OCI-LY3 (cell line): Measurements from ENCODE around the gene TNPO1.
A peak's percentile ranks its signal among the peaks of the same experiment; 100 is the strongest.

Source experiments
- H2AFZ ChIP-seq: fragments of 200-600, 300-600 bp; shearing (Covaris generic); 2 replicates; pipeline ENCODE4 v1.6.0; 2014; ENCODE audit warnings: antibody characterized with exemption, low read depth, low read length
- H3K27ac ChIP-seq: fragments of 200-600, 300-600 bp; sonication (generic); 2 replicates; pipeline ENCODE4 v1.5.1; 2014; ENCODE audit warnings: mild to moderate bottlenecking, low read length, moderate library complexity, mixed read lengths
- H3K27me3 ChIP-seq: fragments of 200-600, 300-600 bp; sonication (generic); 2 replicates; pipeline ENCODE4 v1.6.1; 2014; ENCODE audit warnings: low read depth, low read length, mixed read lengths
- H3K36me3 ChIP-seq: fragments of 200-600, 300-600 bp; sonication (generic); replicated peaks from 2 replicates; pipeline ENCODE3; 2014; ENCODE audit warnings: low read depth, low read length, mixed read lengths
- H3K4me1 ChIP-seq: fragments of 300-600, 200-600 bp; sonication (generic); 2 replicates; pipeline ENCODE4 v1.6.1; 2014; ENCODE audit warnings: low read length, mixed read lengths
- H3K4me2 ChIP-seq: fragments of 200-600, 300-600 bp; sonication (generic); 2 replicates; pipeline ENCODE4 v1.6.1; 2014; ENCODE audit warnings: low read length, mixed read lengths
- H3K4me3 ChIP-seq: fragments of 300-600, 200-600 bp; sonication (generic); 2 replicates; pipeline ENCODE4 v1.5.1; 2014; ENCODE audit warnings: antibody characterized with exemption, mild to moderate bottlenecking, low read length, moderate library complexity
- H3K79me2 ChIP-seq: fragments of 300-600, 200-600 bp; shearing (Covaris generic); 2 replicates; pipeline ENCODE4 v1.6.1; 2014; ENCODE audit warnings: mild to moderate bottlenecking, low read length, mixed read lengths
- H3K9ac ChIP-seq: fragments of 300-600, 200-600 bp; shearing (Covaris generic); 2 replicates; pipeline ENCODE4 v1.6.0; 2014; ENCODE audit warnings: mild to moderate bottlenecking, low read length, moderate library complexity
- H3K9me3 ChIP-seq: fragments of 200-600, 300-600 bp; shearing (Covaris generic); 2 replicates; pipeline ENCODE4 v1.6.1; 2014; ENCODE audit warnings: low read length, mixed read lengths; ENCODE audit not compliant: insufficient read depth
- H4K20me1 ChIP-seq: fragments of 200-600, 300-600 bp; sonication (generic); 2 replicates; pipeline ENCODE4 v1.6.1; 2016; ENCODE audit warnings: low read length, mixed read lengths; ENCODE audit not compliant: insufficient read depth
- CTCF ChIP-seq: fragments of 200-600, 300-600 bp; sonication (generic); IDR thresholded peaks from 2 replicates; pipeline ENCODE4 v1.5.1; 2014; ENCODE audit warnings: antibody characterized with exemption, low read length, low read depth
- EZH2phosphoT487 ChIP-seq: fragments of 200-600 bp; shearing (Covaris generic); IDR thresholded peaks from 2 replicates; pipeline ENCODE4 v1.6.1; 2018; ENCODE audit warnings: antibody characterized with exemption, mixed run types, low read depth

The TNPO1 gene

GRCh38 chr5:72816284-72817075 is at the start of gene TNPO1:
Gene TNPO1 (plus strand): TSS chr5:72816661. CDS start chr5:72816738, 77 bp downstream.
- peak within 1 kb of the TSS; percentile 76 for H3K27ac ChIP-seq
- no peaks in the 10 kb centered on the region for H3K27me3 ChIP-seq
- H4K20me1 ChIP-seq, result no peaks in the 10 kb centered on the region
- TF ChIP-seq EZH2phosphoT487 (no peak), CTCF (no peak)
- H3K4me1 ChIP-seq, result peaks cover 24% of the 10 kb centered on the region
- H3K79me2 ChIP-seq, result peaks cover 30% of the 10 kb centered on the region
- H3K4me3 ChIP-seq, result peak within 1 kb of the TSS; percentile 92
- H3K9ac ChIP-seq, result peak within 1 kb of the TSS; percentile 73
- H3K9me3 ChIP-seq, result no peaks in the 10 kb centered on the region
- peak within 1 kb of the TSS; percentile 94 for H2AFZ ChIP-seq
- H3K36me3 ChIP-seq, result no peaks in the 10 kb centered on the region
- peak within 1 kb of the TSS; percentile 91 for H3K4me2 ChIP-seq

DNA sequence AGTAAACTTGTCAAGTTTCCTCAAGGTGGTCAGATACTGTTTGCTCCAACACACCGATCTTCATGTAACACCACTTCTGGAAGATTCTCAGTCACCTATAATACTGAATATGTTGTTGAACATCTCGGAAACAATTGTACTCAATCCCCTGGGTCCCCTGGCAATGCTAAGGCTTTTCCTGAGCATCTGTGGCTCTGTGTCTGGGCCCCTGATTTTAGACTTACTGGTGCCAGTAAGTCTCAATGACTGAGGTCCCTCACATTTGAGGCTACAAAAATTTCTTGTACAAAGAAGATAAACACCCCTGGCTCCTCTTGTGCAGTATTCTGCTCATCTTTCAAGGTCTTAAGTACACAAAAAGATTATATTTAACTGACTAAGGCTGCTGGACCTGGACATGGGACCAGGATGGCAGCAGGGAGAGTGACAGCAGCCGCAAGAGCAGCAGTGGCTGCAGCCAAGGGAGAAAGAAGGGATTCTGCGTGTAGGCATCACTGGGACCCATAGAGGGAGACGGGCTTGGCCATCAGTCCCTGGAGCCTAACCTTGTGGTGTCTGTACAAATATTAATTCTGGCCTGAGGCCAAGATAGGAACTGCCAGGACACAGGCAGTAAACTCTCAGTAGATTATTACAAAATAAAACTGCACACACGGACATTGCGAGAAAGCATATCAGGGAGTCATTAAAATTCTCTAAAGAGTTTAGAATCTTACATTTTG is 49.0 kb upstream of the TNPO1 start:
- H3K4me2 ChIP-seq, result no peak overlapping the region

DNA sequence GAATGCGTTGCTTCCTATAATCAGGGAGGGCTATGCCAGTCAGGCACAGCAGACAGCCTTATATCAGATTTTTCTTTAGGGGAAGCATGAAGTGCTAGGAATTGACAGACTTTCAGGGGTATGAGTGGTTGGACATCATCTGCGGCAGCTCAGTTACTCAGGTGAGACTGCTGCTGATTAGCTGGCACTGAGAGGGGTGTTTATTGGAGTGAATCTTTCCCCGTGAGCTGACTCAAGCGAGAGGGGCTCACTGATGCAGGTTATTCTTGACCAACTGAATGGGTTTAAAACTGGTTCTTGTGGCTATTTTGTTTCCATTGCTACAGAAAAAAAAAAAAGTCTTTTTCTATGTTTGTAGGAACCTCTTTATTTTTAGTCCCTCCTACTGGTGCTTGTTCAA is 46.2 kb upstream of the TNPO1 start:
- Histone ChIP-seq H3K9me3 (no peaks in the 10 kb centered on the region), H2AFZ (no peak overlapping the region), H3K27me3 (no peaks in the 10 kb centered on the region), H3K4me3 (no peak overlapping the region), H3K4me2 (no peak overlapping the region), H3K4me1 (no peaks in the 10 kb centered on the region), H3K27ac (no peak overlapping the region), H4K20me1 (no peaks in the 10 kb centered on the region), H3K9ac (no peak overlapping the region), H3K79me2 (no peaks in the 10 kb centered on the region), H3K36me3 (no peaks in the 10 kb centered on the region)
- no peak for TF ChIP-seq CTCF
- TF ChIP-seq EZH2phosphoT487, result no peak

More for the DNA sequence above, 49.0 kb upstream of the TNPO1 start:
- Histone ChIP-seq H3K36me3 (no peaks in the 10 kb centered on the region), H4K20me1 (no peaks in the 10 kb centered on the region), H3K27ac (no peak overlapping the region), H3K79me2 (no peaks in the 10 kb centered on the region), H3K4me3 (no peak overlapping the region), H3K27me3 (no peaks in the 10 kb centered on the region), H2AFZ (no peak overlapping the region), H3K9me3 (no peaks in the 10 kb centered on the region), H3K9ac (no peak overlapping the region), H3K4me1 (no peaks in the 10 kb centered on the region)
- TF ChIP-seq CTCF (no peak), EZH2phosphoT487 (no peak)

GRCh38 chr5:72776684-72777083 is 39.8 kb upstream of the TNPO1 start:
- Histone ChIP-seq H3K9ac (no peak overlapping the region), H3K4me3 (no peak overlapping the region), H4K20me1 (no peaks in the 10 kb centered on the region), H3K79me2 (no peaks in the 10 kb centered on the region), H3K27ac (no peak overlapping the region), H3K4me1 (no peaks in the 10 kb centered on the region), H3K36me3 (no peaks in the 10 kb centered on the region), H3K27me3 (no peaks in the 10 kb centered on the region), H3K4me2 (no peak overlapping the region), H3K9me3 (no peaks in the 10 kb centered on the region), H2AFZ (no peak overlapping the region)
- TF ChIP-seq EZH2phosphoT487 (no peak), CTCF (no peak)
